ENCODE data around the gene SDHC. TPM values are rescaled to one million over a fixed set of nuclear protein-coding genes. Genes with fewer than 3 reads are reported as not detected.

Gene SDHC
- total and polyA plus RNA-seq, 2 of the 13 experiments (the other 11 are each of a cell fraction or from before 2014, with no cell fraction given) = 27.1 to 229 TPM

- no peak for TF ChIP-seq ZFP62 (CRISPR knock-in tag; IDR thresholded peaks at IDR 0.05)
- 0 out of 2 replicates have a peak, but pooled peaks have one; percentile 10 for TF ChIP-seq CEBPG (CRISPR knock-in tag; IDR thresholded peaks at IDR 0.05)
- TF ChIP-seq TAF15 (IDR thresholded peaks at IDR 0.05; ENCODE audit: low read depth, low read length, poor library complexity, severe bottlenecking) = no peak
- no peak for TF ChIP-seq MTF1 (CRISPR knock-in tag; IDR thresholded peaks at IDR 0.05)
- no peak for TF ChIP-seq SCMH1 (CRISPR knock-in tag; IDR thresholded peaks at IDR 0.05; ENCODE audit: borderline replicate concordance)
- TF ChIP-seq CHCHD3 (CRISPR knock-in tag; IDR thresholded peaks at IDR 0.05) = no peak
- no peak for TF ChIP-seq ZNF557 (CRISPR knock-in tag; IDR thresholded peaks at IDR 0.05)
- TF ChIP-seq HOMEZ (CRISPR knock-in tag; IDR thresholded peaks at IDR 0.05; ENCODE audit: low read depth) = peak; percentile 12; the same call in 1 of the 2 replicates
- TF ChIP-seq FOXP4 (CRISPR knock-in tag; IDR thresholded peaks at IDR 0.05) = no peak
- no peak for TF ChIP-seq FOXP1 (IDR thresholded peaks at IDR 0.05)
- 0 out of 2 replicates have a peak, but pooled peaks have one; percentile 4 for TF ChIP-seq FOXP1 (CRISPR knock-in tag; IDR thresholded peaks at IDR 0.05)
- TF ChIP-seq ZNF75D (CRISPR knock-in tag; IDR thresholded peaks at IDR 0.05; ENCODE audit: borderline replicate concordance) = no peak
- TF ChIP-seq CSRNP1 (CRISPR knock-in tag; IDR thresholded peaks at IDR 0.05) = 0 out of 2 replicates have a peak, but pooled peaks have one; percentile 71
- no peak for TF ChIP-seq NPAS2 (CRISPR knock-in tag; IDR thresholded peaks at IDR 0.05; ENCODE audit: borderline replicate concordance)
- peak; percentile 82; the same call in 1 of the 2 replicates for TF ChIP-seq ZNF225 (CRISPR knock-in tag; IDR thresholded peaks at IDR 0.05)
- TF ChIP-seq BCL6 (CRISPR knock-in tag; IDR thresholded peaks at IDR 0.05) = 0 out of 2 replicates have a peak, but pooled peaks have one; percentile 32
- no peak for TF ChIP-seq MTA3 (CRISPR knock-in tag; IDR thresholded peaks at IDR 0.05)
- TF ChIP-seq FOXO1 (CRISPR knock-in tag; IDR thresholded peaks at IDR 0.05) = no peak
- no peak for TF ChIP-seq PREB (CRISPR knock-in tag; IDR thresholded peaks at IDR 0.05)
- no peak for TF ChIP-seq AKAP8 (CRISPR knock-in tag; IDR thresholded peaks at IDR 0.05)
- TF ChIP-seq RCOR2 (CRISPR knock-in tag; IDR thresholded peaks at IDR 0.05) = no peak
Measured at GRCh38 chr1:161314201-161314981, at the start of gene SDHC (continued).
